Psoas muscle (tissue), 8 donors: ENCODE data around the gene PPIB. TPM values are rescaled to one million over a fixed set of nuclear protein-coding genes. Genes with fewer than 3 reads are reported as not detected.

Source experiments
- ATAC-seq, 4 donors: fragments of 200-7000 bp; cut with Tn5 transposase; one replicate each; pipeline ENCODE4 v1.9.1; 2020; ENCODE audit warnings: moderate library complexity in 3 of 4, mild to moderate bottlenecking in 2 of 4
- DNase-seq, 2 donors: peaks; one replicate each; pipeline ENCODE4 v3.0.0-alpha.2; 2020
- H3K27ac ChIP-seq: fragments of 200-600 bp; one replicate; pipeline ENCODE4 v1.8.0; 2022
- H3K27me3 ChIP-seq, 3 donors: fragments of 200-600 bp in 1 of 3; one replicate each; pipeline versions ENCODE4 v1.6.1 to v1.8.0; 2013 to 2022; ENCODE audit warnings: low read length in 2 of 3, mild to moderate bottlenecking in 2 of 3, moderate library complexity in 1 of 3; ENCODE audit not compliant: insufficient read depth in 3 of 3
- H3K36me3 ChIP-seq, 2 donors: fragments of 200-600 bp in 1 of 2; one replicate each; pipeline versions ENCODE4 v1.6.1 to v1.8.0; 2013 to 2022; ENCODE audit warnings: low read depth in 1 of 2, mild to moderate bottlenecking in 1 of 2, moderate library complexity in 1 of 2; ENCODE audit not compliant: insufficient read depth in 1 of 2
- H3K4me1 ChIP-seq: fragments of 200-600 bp; one replicate; pipeline ENCODE4 v1.8.0; 2022
- H3K4me3 ChIP-seq: fragments of 200-600 bp; one replicate; pipeline ENCODE4 v1.8.0; 2022; ENCODE audit warnings: mild to moderate bottlenecking
- H3K9me3 ChIP-seq: fragments of 200-600 bp; one replicate; pipeline ENCODE4 v1.8.0; 2022
- WGBS, 3 donors: extraction: QIAGEN DNeasy Blood & Tissue Kit; methylation state at CpG; one replicate each; pipeline versions ENCODE4 v1.1.6 to v1.1.7; 2013; 5-methylcytosine and 5-hydroxymethylcytosine counted together
- intact Hi-C, 2 donors: fragments of 100-400 bp; cut with DNase I; formaldehyde crosslinking; loops; one replicate each; pipeline versions ENCODE4 v1.11.0 to v1.14.2; 2022
- polyA plus RNA-seq, 3 donors: library from polyadenylated mRNA; stranded (reverse); fragments of 200-250 nt; gene quantifications; one replicate each; pipeline ENCODE4 v1.2.3, GENCODE V29; 2013
- total RNA-seq, 4 donors: library from RNA; stranded (reverse); fragmentation: NEBNext Ultra II Directional in 2 of 4; extraction: Animal tissue kit (Norgen Biotek cat#: 25700) in 2 of 4; gene quantifications; one replicate each; pipeline versions ENCODE4 v1.2.1 to v1.2.4, GENCODE V29; 2021 to 2023
- TF ChIP-seq, protein P1 (sequence below): fragments of 200-600 bp; IDR thresholded peaks from one replicate; pipeline ENCODE4 v1.8.0; 2022; ENCODE audit warnings: antibody characterized with exemption
- donor health status: healthy with polysubstance abuse.
- donor health status: DM: no; HTN: no; CAD: no; lungs with moderate emphysema.
- donor health status: Bipolar disorder and iron deficiency.
- donor health status: healthy.
- donor health status: DM: yes; HTN: yes; CAD: no.
- donor health status: DM: no; HTN: no; CAD: no.
- donor health status: DM: no; HTN: no; CAD: no.
- donor health status: DM: yes; HTN: yes; CAD: no.

Gene PPIB
- total and polyA plus RNA-seq, 7 donors: 38.0 to 160 (median 51.4) TPM

DNA sequence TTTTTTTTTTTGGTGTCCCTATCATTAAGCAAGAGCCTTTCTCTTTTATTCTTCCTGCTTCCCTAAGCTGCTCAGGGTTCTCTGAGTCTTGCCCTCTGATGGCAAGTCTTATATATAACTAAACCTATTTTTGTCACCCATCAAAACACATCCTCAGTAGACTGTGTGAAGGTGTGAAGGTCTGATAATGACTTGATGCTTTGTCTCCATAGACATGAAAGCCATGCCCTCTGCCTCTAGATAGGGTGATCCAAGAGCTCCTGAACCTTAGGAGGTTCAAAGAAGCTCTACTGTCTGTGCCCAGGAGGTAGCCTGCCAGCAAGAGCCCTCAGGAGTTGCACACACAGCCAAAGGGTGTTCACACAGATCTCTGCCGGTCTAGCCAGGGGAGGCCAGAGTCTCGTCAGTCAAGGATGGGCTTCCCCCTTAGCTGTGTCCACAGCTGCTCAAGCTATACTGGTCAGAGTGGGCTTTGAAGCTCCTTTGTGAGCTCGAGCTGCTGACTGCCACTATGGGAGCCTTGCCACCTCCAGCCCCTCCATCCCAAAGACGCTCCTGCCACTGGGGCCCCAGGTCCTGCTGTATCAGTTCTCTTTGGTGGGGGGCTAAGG is 24.4 kb downstream of the PPIB start:
- H3K9me3 ChIP-seq: no peaks in the 10 kb centered on the region
- H3K36me3 ChIP-seq: peaks cover 14 to 92% of the 10 kb centered on the region in 2 donors
- H3K4me1 ChIP-seq: no peaks in the 10 kb centered on the region
- no peak overlapping the region for H3K27ac ChIP-seq
- DNase-seq: no peak
- TF ChIP-seq, protein P1, sequence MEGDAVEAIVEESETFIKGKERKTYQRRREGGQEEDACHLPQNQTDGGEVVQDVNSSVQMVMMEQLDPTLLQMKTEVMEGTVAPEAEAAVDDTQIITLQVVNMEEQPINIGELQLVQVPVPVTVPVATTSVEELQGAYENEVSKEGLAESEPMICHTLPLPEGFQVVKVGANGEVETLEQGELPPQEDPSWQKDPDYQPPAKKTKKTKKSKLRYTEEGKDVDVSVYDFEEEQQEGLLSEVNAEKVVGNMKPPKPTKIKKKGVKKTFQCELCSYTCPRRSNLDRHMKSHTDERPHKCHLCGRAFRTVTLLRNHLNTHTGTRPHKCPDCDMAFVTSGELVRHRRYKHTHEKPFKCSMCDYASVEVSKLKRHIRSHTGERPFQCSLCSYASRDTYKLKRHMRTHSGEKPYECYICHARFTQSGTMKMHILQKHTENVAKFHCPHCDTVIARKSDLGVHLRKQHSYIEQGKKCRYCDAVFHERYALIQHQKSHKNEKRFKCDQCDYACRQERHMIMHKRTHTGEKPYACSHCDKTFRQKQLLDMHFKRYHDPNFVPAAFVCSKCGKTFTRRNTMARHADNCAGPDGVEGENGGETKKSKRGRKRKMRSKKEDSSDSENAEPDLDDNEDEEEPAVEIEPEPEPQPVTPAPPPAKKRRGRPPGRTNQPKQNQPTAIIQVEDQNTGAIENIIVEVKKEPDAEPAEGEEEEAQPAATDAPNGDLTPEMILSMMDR: no peak
- intact Hi-C loops: no loop called here
- 81 to 90% (median 85%) methylated on average over 4 of the region's 4 CpGs for WGBS, 3 donors
- no peaks in the 10 kb centered on the region for H3K27me3 ChIP-seq
- H3K4me3 ChIP-seq: no peak overlapping the region
- ATAC-seq: no peak

DNA sequence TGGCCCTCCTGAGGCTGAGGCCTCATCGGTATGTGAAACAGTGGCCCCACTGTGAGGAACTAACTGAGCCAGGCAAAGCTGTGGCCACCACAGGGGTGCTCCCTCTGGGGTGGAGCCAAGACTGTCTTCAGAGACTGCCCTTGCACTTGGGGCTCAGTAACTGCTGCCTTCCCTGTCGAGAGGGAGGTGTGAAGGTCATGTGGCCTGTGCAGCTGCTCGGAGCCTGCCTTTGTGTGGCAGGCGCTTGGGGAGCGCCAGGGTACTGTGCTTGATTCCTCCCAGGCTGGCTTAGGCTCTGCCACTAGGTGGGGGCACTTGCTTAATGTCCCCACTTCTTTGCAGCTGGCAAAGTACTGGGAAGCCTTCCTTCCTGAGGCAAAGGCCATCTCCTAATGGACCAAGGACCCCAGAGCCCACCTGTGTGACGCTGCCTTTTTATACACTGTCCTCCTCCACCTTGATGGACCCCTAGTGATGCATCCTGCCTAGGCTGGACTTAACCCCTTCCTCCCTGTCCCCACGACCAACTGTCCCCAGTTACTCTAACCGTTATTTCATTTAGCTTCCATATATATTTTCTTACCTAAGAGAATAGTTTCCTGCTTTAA is 25.5 kb downstream of the PPIB start:
- 61 to 71% (median 67%) methylated on average over 8 of the region's 8 CpGs for WGBS, 3 donors
- ATAC-seq (peak; percentile 52 to 60 (median 54)), DNase-seq (no peak)
- H3K4me3 ChIP-seq: no peak overlapping the region
- no peaks in the 10 kb centered on the region for H3K4me1 ChIP-seq
- intact Hi-C loops: no loop called here
- H3K27me3 ChIP-seq: no peaks in the 10 kb centered on the region
- TF ChIP-seq, protein P1: no peak
- peaks cover 14 to 92% of the 10 kb centered on the region in 2 donors for H3K36me3 ChIP-seq
- H3K9me3 ChIP-seq: no peaks in the 10 kb centered on the region
- H3K27ac ChIP-seq: no peak overlapping the region

DNA sequence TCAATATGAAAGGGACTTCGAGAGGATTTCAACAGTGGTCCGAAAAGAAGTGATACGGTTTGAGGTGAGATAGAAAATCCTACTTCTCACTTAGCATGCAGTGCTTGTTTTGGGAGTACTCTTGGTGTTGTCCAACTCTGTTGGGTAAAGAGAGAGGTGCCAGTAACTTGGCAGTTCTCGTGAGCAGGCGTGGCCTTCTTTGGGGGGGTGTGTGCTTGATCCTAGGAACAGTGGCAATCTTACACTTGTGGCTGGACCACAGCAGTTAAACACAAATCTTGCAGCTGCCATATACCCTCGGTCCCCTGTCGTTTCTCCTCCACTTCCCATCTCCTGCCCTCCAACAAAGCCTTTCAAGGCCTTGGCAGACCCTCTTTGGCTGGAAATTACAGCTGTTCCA is 26.5 kb downstream of the PPIB start:
- ATAC-seq: no peak
- TF ChIP-seq, protein P1: no peak
- 68 to 85% (median 74%) methylated on average over 7 of the region's 7 CpGs for WGBS, 3 donors
- no peak overlapping the region for H3K27ac ChIP-seq
- H3K4me3 ChIP-seq: no peak overlapping the region
- H3K9me3 ChIP-seq: no peaks in the 10 kb centered on the region
- peaks cover 14 to 92% of the 10 kb centered on the region in 2 donors for H3K36me3 ChIP-seq
- intact Hi-C loops: no loop called here
- no peaks in the 10 kb centered on the region for H3K27me3 ChIP-seq
- no peaks in the 10 kb centered on the region for H3K4me1 ChIP-seq
- no peak for DNase-seq

DNA sequence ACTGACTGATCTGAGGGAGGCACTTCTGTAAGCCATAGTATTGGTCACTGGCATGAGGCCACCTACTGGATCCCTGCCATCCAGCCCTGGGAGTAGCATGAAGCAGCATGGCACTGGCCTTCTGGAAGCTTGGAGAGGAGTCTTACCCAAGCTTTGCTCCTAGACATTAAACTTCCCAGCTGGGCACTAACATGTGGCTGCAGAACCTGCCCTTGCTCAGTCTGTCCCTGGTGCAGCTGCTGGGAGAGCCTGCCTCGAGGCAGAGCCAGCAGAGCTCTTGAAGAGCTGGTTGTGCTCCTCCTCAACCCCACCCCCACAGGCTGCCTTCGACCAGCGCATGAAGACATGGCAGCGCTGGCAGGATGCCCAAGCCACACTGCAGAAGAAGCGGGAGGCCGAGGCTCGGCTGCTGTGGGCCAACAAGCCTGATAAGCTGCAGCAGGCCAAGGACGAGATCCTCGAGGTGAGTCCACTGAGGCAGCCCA is 28.4 kb downstream of the PPIB start:
- Histone ChIP-seq H3K27ac (no peak overlapping the region), H3K27me3 (no peaks in the 10 kb centered on the region), H3K4me1 (no peaks in the 10 kb centered on the region), H3K36me3 (peaks cover 23 to 97% of the 10 kb centered on the region in 2 donors), H3K9me3 (no peaks in the 10 kb centered on the region), H3K4me3 (no peak overlapping the region)
- intact Hi-C loops: no loop called here
- 83 to 94% (median 83%) methylated on average over 9 of the region's 9 CpGs for WGBS, 3 donors
- no peak for DNase-seq
- peak in 2 of 4 donors; percentile 29 to 32 for ATAC-seq
- TF ChIP-seq, protein P1: no peak
